ENCODE results near the gene FKBP2. TPM values are rescaled to one million over a fixed set of nuclear protein-coding genes. Genes with fewer than 3 reads are reported as not detected.

FKBP2 gene
- total RNA-seq, 1 experiment from 2014 or later, result 70.2 TPM

GRCh38 chr11:64291752-64292459, 51.0 kb downstream of the FKBP2 start:
- peaks cover 3% of the 10 kb centered on the region for H3K36me3 Mint-ChIP-seq (ENCODE audit: insufficient read depth, unreplicated experiment)
- CTCF ChIA-PET, result interaction anchor here (0.7 to 1.2 kb wide), 2 partner anchors 13 to 47 kb away, joined by 3 to 5 read pairs; no protein-coding TSS in a partner anchor
- no peak for DNase-seq
- Histone ChIP-seq H3K4me3 (ENCODE audit: low read depth, low read length) (peak overlapping the region; percentile 26), H3K27me3 (replicated peaks; ENCODE audit: control insufficient read depth, insufficient read depth, low read length) (peaks cover 2% of the 10 kb centered on the region; the same call in 1 of the 2 replicates), H3K9me3 (no peaks in the 10 kb centered on the region), H3K4me1 (peaks cover 7% of the 10 kb centered on the region; the same call in 1 of the 2 replicates), H3K36me3 (ENCODE audit: control insufficient read depth, insufficient read depth, low read length) (no peaks in the 10 kb centered on the region)
- peaks cover 14% of the 10 kb centered on the region for H3K27me3 Mint-ChIP-seq (ENCODE audit: insufficient read depth, unreplicated experiment)
- POLR2A ChIA-PET, result no interaction called here
- intact Hi-C loops (cut with micrococcal nuclease; ENCODE audit: unreplicated experiment), result no loop called here
- no peak overlapping the region for H3K27ac Mint-ChIP-seq (ENCODE audit: unreplicated experiment)
- no peaks in the 10 kb centered on the region for H3K9me3 Mint-ChIP-seq (ENCODE audit: unreplicated experiment)
- no TSS peak for BruUV-seq (replicated peaks)
- peak overlapping the region; percentile 70 for H3K4me3 Mint-ChIP-seq (ENCODE audit: unreplicated experiment)
- TF ChIP-seq, protein P1, sequence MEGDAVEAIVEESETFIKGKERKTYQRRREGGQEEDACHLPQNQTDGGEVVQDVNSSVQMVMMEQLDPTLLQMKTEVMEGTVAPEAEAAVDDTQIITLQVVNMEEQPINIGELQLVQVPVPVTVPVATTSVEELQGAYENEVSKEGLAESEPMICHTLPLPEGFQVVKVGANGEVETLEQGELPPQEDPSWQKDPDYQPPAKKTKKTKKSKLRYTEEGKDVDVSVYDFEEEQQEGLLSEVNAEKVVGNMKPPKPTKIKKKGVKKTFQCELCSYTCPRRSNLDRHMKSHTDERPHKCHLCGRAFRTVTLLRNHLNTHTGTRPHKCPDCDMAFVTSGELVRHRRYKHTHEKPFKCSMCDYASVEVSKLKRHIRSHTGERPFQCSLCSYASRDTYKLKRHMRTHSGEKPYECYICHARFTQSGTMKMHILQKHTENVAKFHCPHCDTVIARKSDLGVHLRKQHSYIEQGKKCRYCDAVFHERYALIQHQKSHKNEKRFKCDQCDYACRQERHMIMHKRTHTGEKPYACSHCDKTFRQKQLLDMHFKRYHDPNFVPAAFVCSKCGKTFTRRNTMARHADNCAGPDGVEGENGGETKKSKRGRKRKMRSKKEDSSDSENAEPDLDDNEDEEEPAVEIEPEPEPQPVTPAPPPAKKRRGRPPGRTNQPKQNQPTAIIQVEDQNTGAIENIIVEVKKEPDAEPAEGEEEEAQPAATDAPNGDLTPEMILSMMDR (IDR thresholded peaks at IDR 0.05; ENCODE audit: insufficient read depth in 1 of 2, low read depth in 1 of 2, low read length in 1 of 2, severe bottlenecking in 1 of 2, unreplicated experiment in 1 of 2), result no peak
- H3K4me1 Mint-ChIP-seq (ENCODE audit: low read depth, unreplicated experiment), result peaks cover under 1% of the 10 kb centered on the region

- H3K36me3 Mint-ChIP-seq (ENCODE audit: insufficient read depth, unreplicated experiment), result no peaks in the 10 kb centered on the region
- peak overlapping the region; percentile 70 for H3K4me3 Mint-ChIP-seq (ENCODE audit: unreplicated experiment)
- TF ChIP-seq, protein P1 (IDR thresholded peaks at IDR 0.05; ENCODE audit: insufficient read depth in 1 of 2, low read depth in 1 of 2, low read length in 1 of 2, severe bottlenecking in 1 of 2, unreplicated experiment in 1 of 2), result no peak
- H3K27me3 ChIP-seq (replicated peaks; ENCODE audit: control insufficient read depth, insufficient read depth, low read length), result peaks cover 3% of the 10 kb centered on the region
- no peaks in the 10 kb centered on the region for H3K4me1 Mint-ChIP-seq (ENCODE audit: low read depth, unreplicated experiment)
- H3K4me3 ChIP-seq (ENCODE audit: low read depth, low read length), result no peak overlapping the region
- H3K27ac Mint-ChIP-seq (ENCODE audit: unreplicated experiment), result no peak overlapping the region
- DNase-seq, result no peak
- no peaks in the 10 kb centered on the region for H3K9me3 ChIP-seq
- peaks cover 17% of the 10 kb centered on the region for H3K27me3 Mint-ChIP-seq (ENCODE audit: insufficient read depth, unreplicated experiment)
- H3K4me1 ChIP-seq, result peaks cover 7% of the 10 kb centered on the region; the same call in 1 of the 2 replicates
- intact Hi-C loops (cut with micrococcal nuclease; ENCODE audit: unreplicated experiment), result no loop called here
- ChIA-PET POLR2A (no interaction called here), CTCF (interaction anchor here (0.7 to 1.2 kb wide), 2 partner anchors 12 to 48 kb away, joined by 3 to 5 read pairs; no protein-coding TSS in a partner anchor)
- no peaks in the 10 kb centered on the region for H3K9me3 Mint-ChIP-seq (ENCODE audit: unreplicated experiment)
- no TSS peak for BruUV-seq (replicated peaks)
- no peaks in the 10 kb centered on the region for H3K36me3 ChIP-seq (ENCODE audit: control insufficient read depth, insufficient read depth, low read length)
Measured at GRCh38 chr11:64292460-64293254, 51.8 kb downstream of the FKBP2 start.

Other genes starting within 250 kb of the FKBP2 start
- gene FLRT1, start 205.2 kb upstream of the FKBP2 start, total RNA-seq (2022), result 0.14 and 0.39 TPM in 2 replicates
- 24.0 and 29.6 TPM in 2 replicates for gene MACROD1, start 75.0 kb upstream of the FKBP2 start, total RNA-seq (2022)
- gene STIP1, start 54.9 kb upstream of the FKBP2 start, total RNA-seq (2022), result 293 and 297 TPM in 2 replicates
- 3.3 and 4.3 TPM in 2 replicates for gene FERMT3, start 34.4 kb upstream of the FKBP2 start, total RNA-seq (2022)
- gene TRPT1, start 14.9 kb upstream of the FKBP2 start, total RNA-seq (2022), result 32.1 and 36.8 TPM in 2 replicates
- gene NUDT22, start 14.8 kb upstream of the FKBP2 start, total RNA-seq (2022), result 31.9 and 33.4 TPM in 2 replicates
- gene DNAJC4, start 10.5 kb upstream of the FKBP2 start, total RNA-seq (2022), result 22.3 and 22.9 TPM in 2 replicates
- 60.6 and 61.7 TPM in 2 replicates for gene VEGFB, start 6.5 kb upstream of the FKBP2 start, total RNA-seq (2022)
- gene PPP1R14B, start 5.8 kb downstream of the FKBP2 start, total RNA-seq (2022), result 162 and 185 TPM in 2 replicates
- 37.5 and 40.6 TPM in 2 replicates for gene PLCB3, start 10.4 kb downstream of the FKBP2 start, total RNA-seq (2022)
- gene BAD, start 43.6 kb downstream of the FKBP2 start, total RNA-seq (2022), result 50.5 and 51.6 TPM in 2 replicates
- gene GPR137, start 44.8 kb downstream of the FKBP2 start, total RNA-seq (2022), result 52.2 and 58.5 TPM in 2 replicates
- gene KCNK4, start 50.2 kb downstream of the FKBP2 start, total RNA-seq (2022), result not detected in 2 replicates
- 12.8 and 16.7 TPM in 2 replicates for gene CATSPERZ, start 59.3 kb downstream of the FKBP2 start, total RNA-seq (2022)
- gene ESRRA, start 64.4 kb downstream of the FKBP2 start, total RNA-seq (2022), result 66.9 and 71.7 TPM in 2 replicates
- gene TRMT112, start 76.5 kb downstream of the FKBP2 start, total RNA-seq (2022), result 235 and 246 TPM in 2 replicates
- gene PRDX5, start 77.0 kb downstream of the FKBP2 start, total RNA-seq (2022), result 269 and 306 TPM in 2 replicates
- 3.6 and 3.9 TPM in 2 replicates for gene CCDC88B, start 99.1 kb downstream of the FKBP2 start, total RNA-seq (2022)
- gene RPS6KA4, start 118.1 kb downstream of the FKBP2 start, total RNA-seq (2022), result 95.7 and 98.6 TPM in 2 replicates